Subcutaneous abdominal adipose tissue (tissue), 5 donors: Measurements from ENCODE around the gene BTBD2.
A peak's percentile ranks its signal among the peaks of the same experiment; 100 is the strongest.

Experiments used
- H3K27ac ChIP-seq: one replicate; pipeline ENCODE4 v1.7.0; 2013; ENCODE audit warnings: low read depth, mild to moderate bottlenecking, inconsistent platforms, low read length, moderate library complexity
- H3K27me3 ChIP-seq, 5 donors: one replicate each; pipeline ENCODE4 v1.7.0; 2013; ENCODE audit warnings: low read length in 5 of 5, inconsistent platforms in 1 of 5; ENCODE audit not compliant: control insufficient read depth in 5 of 5, insufficient read depth in 4 of 5
- H3K36me3 ChIP-seq, 5 donors: one replicate each; pipeline ENCODE4 v1.7.0; 2013; ENCODE audit warnings: low read length in 5 of 5; ENCODE audit not compliant: control insufficient read depth in 5 of 5, insufficient read depth in 5 of 5
- H3K4me1 ChIP-seq, 5 donors: one replicate each; pipeline ENCODE4 v1.7.0; 2013; ENCODE audit warnings: low read length in 5 of 5, mild to moderate bottlenecking in 3 of 5, moderate library complexity in 1 of 5; ENCODE audit not compliant: control insufficient read depth in 5 of 5, insufficient read depth in 5 of 5
- H3K4me3 ChIP-seq, 5 donors: one replicate each; pipeline ENCODE4 v1.7.0; 2013; ENCODE audit warnings: low read length in 5 of 5, low read depth in 1 of 5
- H3K9ac ChIP-seq, 5 donors: one replicate each; pipeline ENCODE4 v1.7.0; 2013; ENCODE audit warnings: low read length in 5 of 5, mild to moderate bottlenecking in 4 of 5, moderate library complexity in 3 of 5
- H3K9me3 ChIP-seq, 5 donors: one replicate each; pipeline ENCODE4 v1.7.0; 2013; ENCODE audit warnings: low read length in 5 of 5; ENCODE audit not compliant: control insufficient read depth in 5 of 5
- donor health status: healthy.
- donor health status: healthy.
- donor health status: healthy.
- donor health status: healthy.
- donor health status: healthy.

BTBD2 gene

DNA sequence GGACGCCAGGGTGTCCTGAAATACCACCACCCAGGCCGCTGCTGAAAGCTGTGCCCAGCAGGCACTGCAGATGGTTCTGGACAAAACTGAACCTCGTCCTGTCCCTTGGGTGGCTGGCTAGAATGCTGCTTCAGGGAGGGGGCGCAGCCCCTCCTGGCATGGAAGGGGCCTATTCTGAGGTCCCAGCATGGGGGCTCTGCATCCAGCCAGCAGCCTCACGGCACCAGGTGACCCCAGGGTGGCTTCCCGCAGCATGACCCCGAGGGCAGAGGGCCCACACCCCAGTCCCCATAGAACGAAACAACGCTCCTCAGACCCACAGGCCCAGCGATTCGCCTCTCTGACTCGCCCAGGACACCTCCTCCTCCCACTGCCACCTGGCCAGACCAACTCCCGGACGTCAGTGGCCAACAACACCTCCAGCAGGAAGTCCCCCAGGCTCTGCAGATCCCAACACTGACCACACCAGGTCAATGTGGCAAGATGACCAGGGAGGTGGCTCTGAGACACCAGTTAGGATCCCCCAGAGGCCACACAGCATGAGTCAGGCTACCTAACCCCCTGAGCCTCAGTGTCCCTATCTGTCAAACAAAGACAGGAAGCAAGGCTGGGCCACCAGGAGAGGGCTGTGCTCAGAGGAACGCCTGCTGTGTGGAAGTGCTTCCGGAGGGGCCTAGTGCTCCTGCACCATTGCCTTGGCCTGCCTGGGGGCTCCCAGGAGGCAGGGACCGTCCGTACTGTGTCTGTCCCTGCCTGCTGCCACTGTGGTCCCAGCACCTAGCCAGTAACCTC is 29.4 kb upstream of the BTBD2 start:
- Histone ChIP-seq H3K27me3 (peaks cover 0 to 4% (median 0%) of the 10 kb centered on the region in 5 donors), H3K4me1 (peaks cover 17 to 96% (median 93%) of the 10 kb centered on the region in 5 donors), H3K27ac (peak overlapping the region; percentile 98), H3K36me3 (peaks cover 0 to 80% (median 70%) of the 10 kb centered on the region in 5 donors), H3K4me3 (no peak overlapping the region), H3K9me3 (no peaks in the 10 kb centered on the region), H3K9ac (peak overlapping the region in 2 of 5 donors; percentile 33 to 69)

DNA sequence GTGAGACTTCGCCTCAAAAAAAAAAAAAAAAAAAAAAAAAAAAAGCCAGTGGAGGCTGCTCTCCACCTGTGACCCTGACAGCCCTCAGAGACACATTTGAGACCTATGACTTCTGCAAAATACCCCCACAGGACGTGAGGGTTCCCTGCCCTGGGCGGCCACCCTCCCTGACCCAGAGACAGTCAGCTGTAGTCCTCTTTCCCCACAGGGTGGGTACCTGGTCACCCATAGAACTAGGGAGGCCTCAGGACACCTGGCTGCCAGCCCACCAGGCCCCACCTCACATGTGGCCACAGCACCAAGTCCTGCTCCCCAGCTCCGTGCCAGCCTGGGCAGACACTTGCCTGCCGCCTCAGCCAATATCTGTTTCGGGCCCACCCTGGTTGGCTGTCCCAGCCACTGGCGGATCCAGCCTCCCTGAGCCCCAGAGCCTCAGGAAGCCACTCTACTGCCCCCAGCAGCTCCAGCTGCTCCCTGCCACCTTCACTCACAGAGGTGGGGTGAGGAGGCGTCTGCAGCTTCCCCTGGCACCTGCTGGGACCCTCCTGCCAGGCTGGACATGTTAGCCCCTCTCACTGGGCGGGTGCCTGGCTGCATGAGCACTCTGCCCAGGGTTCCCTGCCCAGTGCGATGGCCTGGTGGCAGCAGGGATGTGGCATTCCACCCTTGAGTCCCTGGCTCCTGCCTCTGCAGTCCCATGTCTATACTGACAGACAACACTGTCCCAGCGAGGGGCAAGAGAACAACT is 28.6 kb upstream of the BTBD2 start:
- H3K27me3 ChIP-seq = peaks cover 0 to 4% (median 0%) of the 10 kb centered on the region in 5 donors
- no peaks in the 10 kb centered on the region for H3K9me3 ChIP-seq
- H3K36me3 ChIP-seq = peaks cover 0 to 87% (median 74%) of the 10 kb centered on the region in 5 donors
- no peak overlapping the region for H3K4me3 ChIP-seq
- peak overlapping the region; percentile 98 for H3K27ac ChIP-seq
- no peak overlapping the region for H3K9ac ChIP-seq
- peaks cover 11 to 88% (median 85%) of the 10 kb centered on the region in 5 donors for H3K4me1 ChIP-seq

DNA sequence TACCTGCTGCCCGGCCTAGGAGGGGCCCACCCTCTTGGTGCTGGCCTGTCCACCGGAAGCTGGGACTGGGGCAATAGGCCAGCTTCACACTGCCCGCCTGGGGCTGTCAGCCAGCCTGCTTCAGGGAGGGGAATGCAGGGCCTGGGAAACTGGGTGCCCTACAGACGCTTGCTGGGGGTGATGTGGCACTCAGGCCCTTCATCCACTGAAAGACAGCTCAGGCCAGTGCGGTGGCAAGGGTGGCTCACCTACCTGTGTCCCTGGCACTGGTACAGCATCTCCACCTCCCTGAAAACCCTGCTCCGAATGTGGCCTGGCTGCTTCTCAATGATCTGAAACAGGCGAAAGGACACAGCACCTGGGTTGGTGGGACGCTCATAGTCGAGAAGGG is 27.7 kb upstream of the BTBD2 start:
- Histone ChIP-seq H3K9me3 (no peaks in the 10 kb centered on the region), H3K4me1 (peaks cover 6 to 79% (median 76%) of the 10 kb centered on the region in 5 donors), H3K9ac (peak overlapping the region in 2 of 5 donors; percentile 26 to 28), H3K27me3 (peaks cover 0 to 4% (median 0%) of the 10 kb centered on the region in 5 donors), H3K27ac (peak overlapping the region; percentile 91), H3K36me3 (peaks cover 0 to 90% (median 77%) of the 10 kb centered on the region in 5 donors), H3K4me3 (peak overlapping the region in 1 of 5 donors; percentile 46)

DNA sequence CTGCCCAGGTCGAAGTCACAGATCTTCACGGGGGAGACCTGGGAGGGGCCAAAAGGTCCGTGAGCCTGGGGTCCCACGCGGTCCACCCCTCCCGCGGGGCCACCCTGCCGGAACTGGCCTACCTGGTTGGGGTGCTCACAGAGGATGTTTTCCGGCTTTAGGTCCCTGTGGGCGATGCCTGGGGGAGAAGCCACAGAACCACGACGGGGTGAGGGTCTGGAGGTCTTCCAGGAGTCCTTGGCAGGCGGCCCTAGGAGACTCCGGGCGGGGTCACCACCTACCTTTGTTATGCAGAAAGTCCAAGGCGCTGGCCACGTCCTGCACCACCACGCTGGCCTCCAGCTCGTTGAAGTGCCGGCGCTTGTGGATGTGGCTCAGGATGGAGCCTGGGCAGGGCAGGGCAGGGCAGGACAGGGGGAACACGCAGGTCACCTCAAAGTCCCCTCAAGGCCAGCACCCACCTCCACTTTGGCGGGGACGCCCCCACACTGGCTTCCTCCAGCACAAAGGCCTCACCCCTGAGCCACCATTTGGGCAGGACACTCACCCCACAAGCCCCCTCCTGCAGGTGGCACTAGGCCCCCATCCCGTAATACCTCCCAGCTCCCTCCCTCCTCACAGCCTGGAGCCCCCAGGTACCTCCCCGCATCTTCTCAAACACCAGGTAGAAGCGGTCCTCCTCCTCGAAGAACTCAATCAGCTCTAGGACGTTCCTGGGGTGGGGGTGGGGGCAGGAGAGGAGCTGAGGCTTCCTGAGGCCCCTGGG is 27.2 kb upstream of the BTBD2 start:
- Histone ChIP-seq H3K4me3 (peak overlapping the region in 4 of 5 donors; percentile 22 to 46 (median 38)), H3K4me1 (peaks cover 5 to 74% (median 70%) of the 10 kb centered on the region in 5 donors), H3K9me3 (no peaks in the 10 kb centered on the region), H3K27me3 (peaks cover 0 to 4% (median 0%) of the 10 kb centered on the region in 5 donors), H3K9ac (peak overlapping the region in 4 of 5 donors; percentile 42 to 72 (median 57)), H3K36me3 (peaks cover 0 to 90% (median 77%) of the 10 kb centered on the region in 5 donors), H3K27ac (peak overlapping the region; percentile 91)

DNA sequence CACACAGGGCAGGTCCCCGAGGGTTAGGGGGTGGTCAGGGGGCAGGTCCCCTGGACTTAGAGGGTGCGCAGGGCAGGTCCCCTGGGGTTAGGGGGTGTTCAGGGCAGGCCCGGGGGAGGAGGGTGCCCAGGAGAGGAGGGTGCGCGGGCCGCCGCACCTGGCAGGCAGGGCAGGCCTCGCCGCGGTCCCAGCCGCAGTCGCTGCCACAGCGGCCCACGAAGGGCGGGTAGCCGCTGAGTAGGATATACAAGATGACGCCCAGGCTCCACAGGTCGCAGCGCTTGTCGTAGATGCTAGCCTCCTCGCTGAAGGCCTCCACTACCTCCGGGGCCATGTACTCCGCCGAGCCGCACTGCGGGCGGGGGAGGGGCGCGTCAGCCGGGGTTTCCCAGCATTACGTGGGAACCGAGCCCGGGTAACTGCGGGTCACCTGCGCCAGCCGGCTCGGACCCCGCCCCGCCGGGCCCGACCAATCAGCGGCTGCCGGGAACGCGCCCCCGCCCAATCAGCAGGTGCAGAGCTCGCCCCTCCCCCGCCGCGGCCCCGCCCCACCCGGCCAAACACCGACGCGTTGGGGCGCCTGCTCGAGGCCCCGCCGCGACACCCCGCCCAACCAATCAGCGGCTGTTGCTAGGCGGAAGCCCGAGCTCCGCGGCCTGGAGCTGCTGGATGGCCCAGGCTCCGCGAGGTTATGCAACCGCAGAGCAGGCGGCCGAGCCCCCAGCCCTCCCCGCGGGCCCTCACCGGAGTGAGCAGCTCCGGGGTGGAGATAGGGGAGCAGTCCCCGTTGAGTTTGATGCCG is 26.4 kb upstream of the BTBD2 start:
- H3K4me3 ChIP-seq = peak overlapping the region in 4 of 5 donors; percentile 22 to 46 (median 38)
- no peaks in the 10 kb centered on the region for H3K9me3 ChIP-seq

GRCh38 chr19:2041433-2041682 is 25.8 kb upstream of the BTBD2 start:
- H3K4me1 ChIP-seq = peaks cover 2 to 61% (median 57%) of the 10 kb centered on the region in 5 donors
- peak overlapping the region in 1 of 5 donors; percentile 40 for H3K4me3 ChIP-seq
- H3K9ac ChIP-seq = peak overlapping the region in 2 of 5 donors; percentile 62 to 65
- H3K9me3 ChIP-seq = peaks cover 0 to under 1% (median 0%) of the 10 kb centered on the region in 5 donors
- H3K27ac ChIP-seq = peak overlapping the region; percentile 91
- H3K36me3 ChIP-seq = peaks cover 0 to 77% (median 68%) of the 10 kb centered on the region in 5 donors
- H3K27me3 ChIP-seq = no peaks in the 10 kb centered on the region

More for the DNA sequence above, 26.4 kb upstream of the BTBD2 start:
- H3K9ac ChIP-seq = peak overlapping the region in 4 of 5 donors; percentile 56 to 72 (median 62)
- H3K36me3 ChIP-seq = peaks cover 0 to 82% (median 73%) of the 10 kb centered on the region in 5 donors
- H3K4me1 ChIP-seq = peaks cover 2 to 66% (median 63%) of the 10 kb centered on the region in 5 donors
- peak overlapping the region; percentile 91 for H3K27ac ChIP-seq
- H3K27me3 ChIP-seq = no peaks in the 10 kb centered on the region

GRCh38 chr19:2040647-2041432 is 25.3 kb upstream of the BTBD2 start:
- no peaks in the 10 kb centered on the region for H3K27me3 ChIP-seq
- peak overlapping the region; percentile 91 for H3K27ac ChIP-seq
- H3K9me3 ChIP-seq = peaks cover 0 to 4% (median 1%) of the 10 kb centered on the region in 5 donors
- no peak overlapping the region for H3K4me3 ChIP-seq
- peaks cover 2 to 55% (median 52%) of the 10 kb centered on the region in 5 donors for H3K4me1 ChIP-seq
- peaks cover 0 to 72% (median 62%) of the 10 kb centered on the region in 5 donors for H3K36me3 ChIP-seq
- H3K9ac ChIP-seq = peak overlapping the region in 2 of 5 donors; percentile 62 to 65

DNA sequence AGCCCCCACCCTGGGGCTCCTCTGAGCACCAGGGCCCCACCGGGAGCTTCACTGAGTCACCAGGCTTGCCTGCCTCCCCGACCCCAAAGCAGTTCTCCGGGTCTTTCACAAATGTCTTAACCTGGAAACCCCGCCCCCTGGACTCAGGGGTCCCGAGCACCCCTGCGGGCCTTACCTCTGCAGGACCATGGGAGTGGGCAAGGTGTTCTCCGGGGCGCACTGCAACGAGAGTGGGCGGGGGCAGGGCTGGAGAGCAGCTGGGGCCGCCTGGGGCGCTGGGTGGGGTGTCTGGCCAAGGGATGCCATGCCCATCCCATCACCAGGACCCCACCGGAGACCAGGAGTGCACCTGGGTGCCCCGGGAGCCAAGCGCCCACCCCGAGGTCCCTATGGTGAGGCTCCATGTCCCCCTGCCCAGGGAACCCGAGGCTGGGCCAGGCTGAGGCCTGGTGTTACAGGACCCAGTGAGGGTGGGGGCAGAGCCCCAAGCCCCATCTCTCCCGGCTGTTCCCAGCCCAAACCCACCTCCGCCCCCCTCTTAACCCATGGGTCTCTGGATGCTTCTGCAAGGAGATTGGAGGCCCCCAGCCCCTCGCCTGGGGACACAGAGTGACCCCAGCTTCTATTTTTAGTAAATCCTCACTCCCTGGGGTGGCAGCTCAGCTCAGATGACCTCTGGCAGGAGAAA is 24.6 kb upstream of the BTBD2 start:
- Histone ChIP-seq H3K4me3 (no peak overlapping the region), H3K27me3 (no peaks in the 10 kb centered on the region), H3K36me3 (peaks cover 0 to 64% (median 56%) of the 10 kb centered on the region in 5 donors), H3K27ac (peak overlapping the region; percentile 91), H3K4me1 (peaks cover 2 to 49% (median 45%) of the 10 kb centered on the region in 5 donors), H3K9me3 (peaks cover 0 to 11% (median 8%) of the 10 kb centered on the region in 5 donors), H3K9ac (no peak overlapping the region)
